HG02678 (cell line): Measurements from ENCODE around the gene WDR86.

Experiments
- ATAC-seq: cut with Tn5 transposase; IDR thresholded peaks from one replicate; pipeline ENCODE4 v1.9.1; 2021; ENCODE audit warnings: mild to moderate bottlenecking, moderate library complexity; ENCODE audit not compliant: unreplicated experiment

The WDR86 gene

DNA sequence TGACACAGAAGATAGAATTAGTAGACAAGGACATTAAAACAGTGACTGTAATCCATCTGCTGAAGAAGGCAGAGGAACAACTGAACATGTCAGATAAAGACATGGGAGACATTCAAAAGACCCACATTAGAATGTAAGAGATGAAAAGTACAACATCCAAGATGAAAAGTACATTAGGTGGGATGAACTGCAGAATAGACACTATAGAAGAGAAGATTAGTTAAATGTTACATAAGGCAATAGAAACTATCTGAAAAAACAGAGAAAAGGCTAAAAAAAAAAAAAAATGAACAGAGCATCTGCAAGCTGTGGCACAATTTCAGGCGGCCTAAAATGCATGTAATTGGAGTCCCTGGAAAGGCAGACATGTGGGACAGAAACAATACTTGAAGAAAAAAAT, 46.7 kb downstream of the WDR86 start:
- no peak for ATAC-seq

DNA sequence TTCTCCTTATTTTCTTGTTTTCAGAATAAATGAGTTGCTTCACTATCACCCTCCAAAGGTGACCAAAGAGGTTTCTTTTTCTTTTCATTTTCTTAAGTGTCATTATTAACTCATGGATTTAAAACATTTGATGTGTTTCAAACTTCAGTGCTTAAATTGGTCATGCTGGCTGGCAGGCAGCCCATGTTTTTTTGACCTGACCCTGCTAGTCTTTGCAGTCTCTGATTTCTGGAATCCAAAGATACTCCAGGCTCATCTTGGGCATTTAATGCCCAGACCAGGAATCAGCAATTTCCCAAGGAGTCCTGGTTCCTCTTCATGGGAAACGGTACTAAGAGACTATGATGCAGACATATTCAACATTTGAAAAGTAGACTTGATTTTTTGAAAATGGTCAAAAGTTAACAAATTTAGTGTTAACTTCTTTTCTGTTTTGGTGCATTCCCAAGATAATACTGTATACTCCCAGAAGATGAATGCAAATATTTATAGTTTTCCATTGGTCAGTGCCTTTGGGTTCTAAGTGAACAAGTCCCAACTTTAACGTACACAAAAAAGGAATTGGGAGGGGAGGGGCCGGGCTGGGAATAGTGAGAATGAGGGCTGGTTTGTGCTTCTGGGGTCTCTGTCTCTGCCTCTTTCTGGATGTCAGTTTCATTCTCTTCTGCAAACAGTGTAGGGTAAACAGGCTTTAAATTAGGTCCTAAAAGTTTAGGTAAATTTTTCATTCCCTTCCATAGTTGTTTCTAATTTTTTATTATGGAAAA, 48.5 kb downstream of the WDR86 start:
- ATAC-seq: no peak

DNA sequence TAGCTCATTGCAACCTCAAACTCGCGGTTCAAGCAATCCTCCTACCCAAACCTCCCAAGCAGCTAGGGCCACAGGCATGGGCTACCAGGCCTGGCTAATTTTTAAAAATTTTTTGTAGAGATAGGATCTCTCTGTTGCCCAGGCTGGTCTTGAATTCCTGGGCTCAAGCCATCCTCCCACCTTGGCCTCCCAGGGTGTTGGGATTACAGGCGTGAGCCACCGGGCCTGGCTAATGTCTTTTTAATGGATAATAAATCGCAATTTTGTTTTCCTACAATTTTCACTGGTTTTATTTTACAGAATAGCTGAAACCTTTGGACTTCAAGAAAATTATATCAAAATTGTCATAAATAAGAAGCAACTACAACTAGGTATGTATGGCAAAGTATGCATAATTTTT, 57.3 kb downstream of the WDR86 start:
- no peak for ATAC-seq

DNA sequence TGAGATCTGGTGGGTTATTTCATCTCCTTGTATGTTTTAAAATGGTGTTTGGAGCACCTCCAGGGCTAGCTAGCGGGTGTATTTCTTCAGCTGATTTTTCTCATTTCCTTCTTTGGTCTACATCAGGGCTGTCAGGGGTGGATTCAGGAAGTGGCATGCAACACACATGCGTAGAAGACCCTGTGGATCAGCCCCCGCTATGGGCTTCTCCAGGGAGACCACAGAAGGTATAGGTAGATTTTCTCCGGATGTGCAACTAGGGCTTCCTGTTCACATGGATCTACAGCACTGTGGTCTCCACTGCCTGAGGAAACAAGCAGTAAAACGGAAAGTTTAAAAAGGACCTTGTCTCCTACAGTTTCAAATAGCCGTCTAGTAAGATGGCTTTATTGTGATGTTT, 57.9 kb downstream of the WDR86 start:
- peak; percentile 28 for ATAC-seq

DNA sequence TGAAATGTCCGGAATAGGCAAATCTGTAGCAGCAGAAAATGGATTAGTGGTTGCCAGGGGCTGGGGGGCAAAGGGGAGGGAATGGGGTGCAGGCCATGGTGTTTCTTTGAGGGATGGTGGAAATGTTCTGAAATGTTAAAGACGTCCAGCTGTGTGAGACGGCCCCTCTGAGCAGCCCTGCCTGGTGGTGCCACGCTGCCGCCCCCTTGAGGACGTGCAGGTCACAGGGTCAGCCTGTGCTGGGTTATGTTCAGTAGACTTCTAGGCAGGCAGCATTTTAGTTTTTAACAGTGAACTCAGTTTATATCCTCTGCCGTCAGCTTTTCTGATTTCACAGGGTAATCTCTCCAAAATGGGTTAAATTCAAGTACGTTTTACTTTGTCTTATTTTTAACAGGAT, 58.8 kb downstream of the WDR86 start:
- no peak for ATAC-seq

DNA sequence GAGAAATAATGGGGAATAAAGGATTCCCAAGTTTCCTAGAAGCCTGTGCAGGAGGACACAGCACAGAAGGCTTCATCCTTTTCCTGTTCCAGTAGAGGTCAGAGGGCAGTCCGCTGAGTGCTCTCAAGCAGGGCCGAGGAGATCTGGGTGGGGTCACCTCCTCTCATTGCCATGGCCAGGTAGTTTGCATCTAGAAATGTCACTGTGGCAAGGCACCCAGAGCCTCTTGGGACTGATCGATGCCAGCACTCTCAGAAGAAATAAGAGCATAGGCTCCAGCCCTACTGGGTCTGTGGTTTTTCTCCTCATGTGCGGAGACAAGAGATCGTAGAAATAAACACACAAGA, 60.4 kb downstream of the WDR86 start:
- ATAC-seq: peak; percentile 52

DNA sequence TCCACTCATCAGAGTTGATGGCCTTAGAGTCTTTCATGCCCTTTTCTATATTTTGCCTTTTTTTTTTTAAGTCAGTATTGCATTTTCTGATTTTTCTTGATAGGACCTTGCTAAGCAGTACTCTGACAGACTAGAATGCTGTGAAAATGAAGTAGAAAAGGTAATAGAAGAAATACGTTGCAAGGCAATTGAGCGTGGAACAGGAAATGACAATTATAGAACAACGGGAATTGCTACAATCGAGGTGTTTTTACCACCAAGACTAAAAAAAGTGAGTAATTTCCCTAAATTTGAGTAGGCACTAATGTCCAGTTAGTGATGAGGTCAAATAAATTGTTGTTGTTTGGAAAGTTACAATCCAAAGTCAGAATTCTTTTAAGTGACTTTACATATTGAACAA, 60.9 kb downstream of the WDR86 start:
- ATAC-seq: no peak

DNA sequence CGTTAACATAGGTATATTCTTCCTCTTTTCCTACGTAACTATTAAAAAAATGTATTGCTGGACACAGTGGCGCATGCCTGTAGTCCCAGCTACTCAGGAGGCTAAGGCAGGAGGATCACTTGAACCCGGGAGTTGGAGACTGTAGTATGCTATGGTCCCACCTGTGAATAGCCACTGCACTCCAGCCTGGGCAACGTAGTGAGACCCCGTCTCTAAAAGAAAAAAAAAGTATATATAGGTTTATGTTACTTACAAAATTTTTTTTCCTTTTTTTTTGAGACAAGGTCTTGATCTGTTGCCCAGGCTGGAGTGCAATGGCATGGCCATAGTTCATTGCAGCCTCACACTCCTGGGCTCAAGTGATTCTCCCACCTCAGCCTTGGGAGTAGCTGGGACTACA, 62.6 kb downstream of the WDR86 start:
- ATAC-seq: no peak

DNA sequence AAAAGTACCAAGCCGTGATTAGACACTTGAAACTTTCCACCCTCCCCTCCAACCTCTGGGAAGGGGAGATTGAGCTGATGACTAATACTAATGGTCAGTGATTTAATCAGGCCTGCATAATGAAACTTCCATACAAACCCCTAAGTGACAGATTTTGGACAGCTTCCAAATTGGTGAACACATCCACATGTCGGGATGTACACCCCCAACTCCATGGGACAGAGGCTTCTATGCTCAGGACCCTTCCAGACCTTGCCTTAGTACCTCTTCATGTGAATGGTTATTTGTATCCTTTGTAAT, 63.4 kb downstream of the WDR86 start:
- no peak for ATAC-seq

DNA sequence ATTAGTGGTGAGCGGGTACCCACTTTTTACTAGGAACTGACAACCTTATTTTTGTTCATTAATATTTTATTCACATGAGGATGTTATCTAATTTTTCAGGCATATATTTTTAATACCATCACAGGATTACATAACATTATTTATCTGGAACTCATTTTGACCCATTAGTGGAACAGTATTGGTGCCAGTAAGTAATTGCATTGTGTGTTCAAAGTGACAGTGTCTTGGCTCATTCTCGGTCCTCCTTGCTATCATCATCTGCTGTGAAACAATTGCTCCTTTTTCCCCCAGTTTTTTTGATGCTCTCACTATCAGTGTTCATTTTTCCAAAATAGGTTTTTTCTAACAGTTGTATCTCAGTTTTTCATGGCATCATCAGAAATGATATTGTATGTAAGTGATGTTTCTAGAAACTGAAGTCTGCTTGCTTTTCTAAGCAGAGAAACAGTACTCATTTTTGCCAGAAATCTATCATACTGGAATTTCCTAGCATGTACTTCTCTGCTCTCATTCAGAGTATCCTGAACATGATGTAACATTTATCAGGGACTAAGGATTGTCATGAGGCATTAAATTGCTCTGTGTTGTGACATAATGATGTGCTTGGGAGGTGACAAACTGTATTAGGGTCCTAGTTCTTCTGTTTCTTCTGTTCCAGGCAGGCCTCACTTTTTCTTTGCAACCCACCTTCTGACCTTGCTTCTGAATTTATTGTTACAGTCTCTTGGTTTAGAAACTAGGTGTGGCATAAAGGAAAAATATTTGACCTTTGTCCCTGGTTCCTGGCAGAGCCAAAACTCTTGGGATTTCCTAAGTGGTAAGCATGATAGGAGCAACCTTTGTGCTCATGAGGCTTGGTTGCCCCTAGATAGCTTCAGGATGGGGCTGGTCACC, 64.0 kb downstream of the WDR86 start:
- ATAC-seq: no peak

DNA sequence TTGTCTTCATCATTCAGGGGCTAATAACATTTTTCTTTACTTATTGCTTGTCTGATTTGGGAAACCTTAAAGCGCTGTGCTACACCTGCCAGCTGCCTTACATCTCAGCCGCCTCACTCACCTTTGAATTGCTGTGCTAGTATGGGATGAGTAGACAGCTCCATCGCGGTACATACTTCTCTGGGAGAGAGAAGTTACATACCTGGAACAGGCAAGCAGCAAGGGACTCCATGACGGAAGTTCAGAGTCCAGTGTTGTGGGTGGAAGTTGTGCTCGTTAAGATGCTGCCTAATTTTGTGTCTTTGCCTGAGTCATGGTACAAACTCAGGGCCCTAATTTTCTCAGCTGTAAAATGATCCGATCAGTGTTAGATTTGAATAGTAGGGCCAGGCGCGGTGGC, 66.3 kb downstream of the WDR86 start:
- ATAC-seq: no peak

DNA sequence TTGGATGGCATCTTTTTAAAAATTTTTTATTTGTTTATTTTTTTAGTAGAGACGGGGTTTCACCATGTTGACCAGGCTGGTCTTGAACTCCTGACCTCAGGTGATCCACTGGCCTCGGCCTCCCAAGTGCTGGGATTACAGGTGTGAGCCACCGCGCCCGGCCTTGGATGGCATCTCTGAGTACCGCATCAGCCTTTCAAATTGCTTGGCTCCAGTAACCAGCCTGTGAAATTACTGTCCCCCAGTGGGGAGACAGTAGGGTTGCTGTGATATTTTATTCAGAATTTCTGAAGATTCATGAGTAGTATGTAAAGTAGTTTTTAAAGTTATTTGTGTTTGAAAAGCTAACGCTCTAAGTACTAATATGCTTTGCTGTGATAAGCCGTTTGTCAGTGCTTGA, 67.0 kb downstream of the WDR86 start:
- ATAC-seq: no peak

DNA sequence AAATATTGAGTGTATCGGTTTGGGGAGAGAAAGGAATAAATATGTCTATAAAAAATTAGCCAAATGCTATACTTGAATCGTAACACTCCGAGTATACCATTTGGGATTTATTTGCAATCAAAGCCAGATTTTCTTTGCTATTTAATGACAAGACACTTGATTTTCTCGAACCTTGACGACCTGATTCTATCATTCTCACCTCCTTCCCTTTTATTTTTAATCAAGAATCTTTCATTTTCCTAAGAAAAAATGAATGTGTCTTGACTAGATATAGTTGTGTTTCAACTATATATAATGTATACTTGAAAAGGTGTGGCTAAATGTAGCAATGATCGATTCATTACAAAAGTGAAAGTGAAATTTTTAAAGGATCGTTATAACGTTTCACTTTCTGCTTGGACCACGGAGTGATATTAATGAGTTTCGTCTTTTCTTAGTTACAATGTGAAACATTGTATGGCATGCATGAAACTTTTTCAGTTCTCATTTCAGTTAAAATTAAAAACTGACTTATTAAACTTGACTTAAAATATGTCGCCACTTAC, 67.7 kb downstream of the WDR86 start:
- ATAC-seq: peak; percentile 52

DNA sequence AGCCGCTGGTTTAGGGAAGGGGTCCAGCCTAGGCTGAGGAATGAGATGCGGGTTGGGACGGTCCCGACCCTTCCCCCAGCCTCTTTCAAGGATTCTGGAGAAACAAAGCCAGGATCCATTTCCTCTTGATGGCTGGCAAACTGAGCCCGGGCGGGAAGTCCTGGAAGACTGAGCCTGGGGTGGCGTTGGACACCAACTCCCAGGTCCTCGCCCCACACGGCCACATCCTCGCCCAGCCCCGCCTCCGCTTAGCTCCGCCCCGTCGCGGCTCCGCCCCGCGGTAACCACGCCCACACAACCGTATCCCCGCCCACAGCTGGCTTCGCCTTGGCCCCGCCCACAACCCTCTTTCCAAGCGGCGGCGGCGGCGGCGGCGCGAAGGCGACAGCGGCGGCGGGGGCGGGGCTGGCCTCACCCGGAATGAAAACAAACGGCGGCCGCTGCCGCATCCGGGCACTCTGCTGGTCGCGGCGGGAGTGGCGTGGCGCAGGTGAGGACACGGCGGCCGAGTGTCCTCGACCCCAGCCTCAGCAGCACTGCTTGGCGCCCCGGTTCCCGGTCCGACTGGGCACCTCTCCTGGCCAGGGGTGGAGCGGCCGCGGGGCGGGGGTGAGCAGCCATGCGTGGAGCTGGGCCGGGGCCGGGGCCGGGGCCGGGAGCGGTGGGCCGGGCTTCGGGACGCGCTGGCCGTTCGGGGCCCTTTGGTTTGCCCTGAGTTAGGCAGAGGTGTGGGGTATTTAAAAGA, 68.3 kb downstream of the WDR86 start, which contains the start of gene NUB1:
Gene NUB1, plus strand, starts transcription at position 456 of the 745 bp plus-strand sequence. CDS start 3,538 bp downstream, outside the sequence.
- peak; percentile 62 for ATAC-seq

DNA sequence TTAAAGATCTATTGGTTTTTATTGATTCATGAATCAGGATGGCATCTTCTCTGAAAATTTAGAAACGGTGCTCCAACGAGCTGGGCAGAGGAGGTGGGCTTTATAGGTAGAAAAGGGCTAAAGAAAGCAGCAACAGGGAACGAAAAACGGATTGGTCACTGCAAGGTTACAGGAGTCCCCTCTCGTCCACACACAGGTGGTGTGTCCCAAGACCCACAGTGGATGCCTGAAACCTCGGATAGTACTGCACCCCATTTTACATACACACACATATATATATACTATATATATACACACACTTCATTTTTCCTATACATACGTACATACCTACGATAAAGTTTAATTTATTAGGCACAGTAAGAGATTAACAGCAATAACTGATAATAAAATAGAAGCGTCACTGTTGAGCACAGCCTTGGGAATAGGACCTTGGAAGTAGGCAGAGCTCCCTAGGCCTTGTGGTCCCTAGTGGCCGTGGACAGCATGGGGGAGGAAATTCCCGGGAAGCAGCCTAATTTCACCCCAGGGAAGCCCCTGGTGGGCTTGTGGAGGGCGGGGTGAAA, 69.0 kb downstream of the WDR86 start:
- ATAC-seq: no peak

DNA sequence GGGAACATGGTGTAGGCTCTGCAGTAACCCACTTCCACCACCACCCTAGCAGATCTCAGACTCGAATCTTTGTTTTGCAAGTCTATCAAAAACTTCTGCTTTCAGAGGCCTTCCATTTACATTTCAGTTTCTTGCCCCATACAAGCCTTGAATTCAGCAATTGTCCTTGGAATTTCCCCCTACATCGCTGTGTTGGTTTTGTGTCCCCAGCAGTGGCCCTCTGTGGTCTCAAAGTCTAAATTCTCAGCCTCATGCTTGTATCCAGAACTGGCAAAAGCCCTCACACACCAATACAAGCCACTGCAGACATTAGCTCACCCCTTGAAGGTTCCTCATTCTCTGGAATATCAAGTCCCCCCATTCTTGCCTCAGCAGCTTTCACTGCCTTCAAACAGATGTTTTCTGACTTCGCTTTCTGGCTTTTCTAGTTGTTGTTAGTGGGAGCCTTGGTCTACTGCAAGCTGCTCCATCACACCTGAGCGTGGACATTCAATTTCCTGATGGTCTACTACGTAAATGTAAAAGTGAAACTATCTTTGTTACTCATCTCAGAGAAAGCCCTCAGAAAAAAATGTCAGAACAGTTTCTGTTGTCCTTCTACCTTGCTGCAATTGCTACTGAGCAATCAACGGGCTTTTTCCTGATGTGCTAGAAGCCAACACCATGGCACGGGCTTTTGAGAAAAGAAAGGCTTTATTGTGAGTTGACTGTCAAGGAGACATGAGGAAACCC, 70.0 kb downstream of the WDR86 start:
- ATAC-seq: peak; percentile 33

DNA sequence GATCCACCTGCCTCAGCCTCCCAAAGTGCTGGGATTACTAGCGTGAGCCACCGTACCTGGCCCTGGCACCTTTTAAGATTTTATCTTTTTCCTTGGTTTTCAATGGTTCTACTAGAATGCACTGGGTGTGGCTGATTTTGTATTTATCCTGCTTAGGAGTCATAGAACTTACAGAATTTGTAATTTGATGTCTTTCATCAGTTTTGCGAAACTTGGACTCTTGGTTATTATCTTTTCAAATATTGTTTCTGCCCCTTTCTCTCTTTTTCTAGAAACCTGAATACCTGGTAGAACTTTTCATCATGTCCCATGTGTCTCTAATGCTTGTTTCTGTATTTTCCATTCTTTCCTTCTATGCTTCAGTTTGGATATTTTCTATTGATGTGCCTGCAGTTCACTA, 71.0 kb downstream of the WDR86 start:
- no peak for ATAC-seq

DNA sequence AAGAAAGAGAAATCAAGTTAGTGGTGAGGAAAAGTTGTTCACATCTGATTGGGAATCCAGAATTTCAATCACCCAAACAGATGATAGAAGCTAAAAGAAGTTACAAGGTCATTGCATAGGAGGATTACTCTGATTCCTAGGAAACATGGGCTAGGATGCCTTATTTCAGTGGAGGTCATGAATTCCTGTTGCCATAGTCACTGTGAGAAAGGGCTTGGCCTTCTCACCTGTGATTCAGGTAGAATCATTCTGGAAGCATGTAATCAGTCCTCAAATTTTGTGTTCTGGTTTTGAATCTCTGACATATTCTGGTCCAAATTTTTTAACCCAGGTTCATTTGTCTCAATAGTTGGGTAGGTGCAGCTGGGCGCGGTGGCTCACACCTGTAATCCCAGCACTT, 72.5 kb downstream of the WDR86 start:
- no peak for ATAC-seq

DNA sequence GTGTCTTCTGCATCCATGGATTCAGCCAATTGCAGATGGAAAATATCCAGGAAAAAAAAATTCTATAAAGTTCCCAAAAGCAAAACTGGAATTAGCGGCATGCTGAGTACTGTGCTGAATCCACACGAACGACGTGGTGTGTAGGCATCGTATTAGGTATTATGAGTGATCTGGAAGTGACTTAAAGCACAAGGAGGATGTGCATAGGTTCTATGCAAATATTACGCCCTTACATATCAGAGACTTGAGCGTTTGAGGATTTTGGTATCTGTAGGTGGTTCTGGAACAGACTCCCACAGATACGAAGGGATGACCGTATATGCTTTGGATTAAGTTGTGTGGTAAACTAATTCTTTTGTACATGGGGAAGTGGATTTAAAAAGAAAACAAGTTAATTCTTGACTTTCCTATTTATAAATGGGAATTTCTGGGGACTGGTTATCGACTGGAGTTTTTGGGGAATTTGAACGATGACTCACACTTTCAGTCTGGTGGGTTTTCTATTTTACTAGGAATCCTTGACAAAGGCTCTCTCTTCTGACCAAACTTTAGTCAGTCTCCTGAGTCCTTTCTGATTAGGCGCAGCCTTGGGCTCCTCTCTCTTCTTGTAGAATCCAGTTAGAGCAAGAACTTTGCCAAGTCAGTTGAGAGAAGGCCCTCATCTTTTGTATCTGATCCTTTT, 73.7 kb downstream of the WDR86 start:
- ATAC-seq: no peak

DNA sequence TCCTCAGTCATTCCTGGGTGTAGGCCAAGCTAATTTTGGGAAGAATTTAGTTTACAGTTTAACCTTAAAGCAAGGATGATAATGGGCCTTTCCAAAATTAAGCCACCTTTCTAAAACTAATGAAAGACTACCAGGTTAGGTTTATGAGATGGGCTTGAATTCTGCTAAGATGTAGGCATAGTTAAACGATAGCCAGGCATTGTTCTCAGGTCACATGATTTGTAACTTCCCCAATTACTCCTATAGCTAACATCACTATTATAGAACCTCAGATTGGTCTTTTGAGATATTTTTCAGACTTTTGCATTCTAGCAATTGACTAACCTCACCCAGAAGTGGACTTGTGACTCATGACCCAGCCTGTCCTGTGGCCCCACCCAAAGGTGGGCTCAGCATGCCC, 75.2 kb downstream of the WDR86 start:
- ATAC-seq: no peak
